Glutamatergic neuron (in vitro differentiated cells): ENCODE measurements around the gene PTPN20. TPM values are rescaled to one million over a fixed set of nuclear protein-coding genes. Genes with fewer than 3 reads are reported as not detected.

Experiments used
- DNase-seq: peaks from one replicate; pipeline ENCODE4 v3.0.0; 2022
- H3K27ac Mint-ChIP-seq: one replicate; pipeline ENCODE4 v1.8.0; 2020; ENCODE audit warnings: mild to moderate bottlenecking, mixed read lengths, inconsistent platforms; ENCODE audit not compliant: unreplicated experiment
- H3K27me3 Mint-ChIP-seq: one replicate; pipeline ENCODE4 v1.8.0; 2020; ENCODE audit warnings: mild to moderate bottlenecking, moderate library complexity, mixed read lengths, inconsistent platforms; ENCODE audit not compliant: unreplicated experiment
- H3K36me3 Mint-ChIP-seq: one replicate; pipeline ENCODE4 v1.8.0; 2020; ENCODE audit warnings: mild to moderate bottlenecking, mixed read lengths, inconsistent platforms; ENCODE audit not compliant: unreplicated experiment
- H3K4me1 Mint-ChIP-seq: one replicate; pipeline ENCODE4 v1.8.0; 2020; ENCODE audit warnings: mild to moderate bottlenecking, low read depth, mixed read lengths, inconsistent platforms; ENCODE audit not compliant: unreplicated experiment
- H3K4me3 Mint-ChIP-seq: one replicate; pipeline ENCODE4 v1.8.0; 2020; ENCODE audit warnings: mild to moderate bottlenecking, mixed read lengths, inconsistent platforms; ENCODE audit not compliant: unreplicated experiment
- H3K9me3 Mint-ChIP-seq: one replicate; pipeline ENCODE4 v1.8.0; 2020; ENCODE audit warnings: mild to moderate bottlenecking, moderate library complexity, mixed read lengths, inconsistent platforms; ENCODE audit not compliant: unreplicated experiment
- CTCF ChIP-seq: fragments of 200-600 bp; sonication (generic); IDR thresholded peaks from one replicate; pipeline ENCODE4 v1.5.0; 2021; ENCODE audit not compliant: partially characterized antibody, unreplicated experiment
- total RNA-seq: library from RNA; stranded (reverse); fragmentation: NEBNext Ultra II Directional; extraction: Animal tissue kit (Norgen Biotek cat#: 25700); gene quantifications from one replicate; pipeline ENCODE4 v1.2.1, GENCODE V29; 2021; ENCODE audit not compliant: unreplicated experiment

Gene PTPN20
- total RNA-seq, 1 donor from 2014 or later = not detected

DNA sequence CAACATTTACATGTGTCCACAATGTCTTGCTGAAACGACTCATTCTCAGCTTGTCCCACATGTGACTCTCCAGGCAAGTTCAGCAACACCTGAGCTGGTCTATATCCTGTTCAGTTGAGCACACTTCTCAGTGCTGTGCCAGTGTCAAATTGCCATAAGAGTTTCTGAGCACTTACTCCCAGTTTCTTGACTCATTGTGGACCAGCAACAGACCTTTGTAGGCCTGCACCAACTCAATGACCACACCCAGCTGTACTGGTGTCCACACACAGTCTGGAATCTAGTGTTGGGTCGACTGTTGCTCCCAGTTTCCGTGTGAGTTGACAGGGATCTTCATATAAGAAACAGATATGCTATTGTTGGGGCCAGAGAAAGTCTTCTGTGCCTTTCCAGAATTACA lies 88.0 kb downstream of the PTPN20 start:
- Mint-ChIP-seq H3K4me1 (no peaks in the 10 kb centered on the region), H3K9me3 (no peaks in the 10 kb centered on the region), H3K36me3 (peaks cover 7% of the 10 kb centered on the region), H3K27me3 (no peaks in the 10 kb centered on the region), H3K4me3 (no peak overlapping the region), H3K27ac (no peak overlapping the region)
- TF ChIP-seq CTCF = no peak
- DNase-seq = no peak

- no peak for DNase-seq
- H3K27me3 Mint-ChIP-seq = no peaks in the 10 kb centered on the region
- no peak overlapping the region for H3K27ac Mint-ChIP-seq
- no peaks in the 10 kb centered on the region for H3K36me3 Mint-ChIP-seq
- H3K4me3 Mint-ChIP-seq = no peak overlapping the region
- no peak for TF ChIP-seq CTCF
- no peaks in the 10 kb centered on the region for H3K4me1 Mint-ChIP-seq
- H3K9me3 Mint-ChIP-seq = no peaks in the 10 kb centered on the region
Measured at GRCh38 chr10:47008769-47009168, 97.5 kb downstream of the PTPN20 start.

GRCh38 chr10:47009215-47009838 lies 98.1 kb downstream of the PTPN20 start:
- Mint-ChIP-seq H3K9me3 (no peaks in the 10 kb centered on the region), H3K27me3 (no peaks in the 10 kb centered on the region), H3K36me3 (no peaks in the 10 kb centered on the region), H3K4me1 (no peaks in the 10 kb centered on the region), H3K4me3 (no peak overlapping the region), H3K27ac (no peak overlapping the region)
- no peak for DNase-seq
- no peak for TF ChIP-seq CTCF

DNA sequence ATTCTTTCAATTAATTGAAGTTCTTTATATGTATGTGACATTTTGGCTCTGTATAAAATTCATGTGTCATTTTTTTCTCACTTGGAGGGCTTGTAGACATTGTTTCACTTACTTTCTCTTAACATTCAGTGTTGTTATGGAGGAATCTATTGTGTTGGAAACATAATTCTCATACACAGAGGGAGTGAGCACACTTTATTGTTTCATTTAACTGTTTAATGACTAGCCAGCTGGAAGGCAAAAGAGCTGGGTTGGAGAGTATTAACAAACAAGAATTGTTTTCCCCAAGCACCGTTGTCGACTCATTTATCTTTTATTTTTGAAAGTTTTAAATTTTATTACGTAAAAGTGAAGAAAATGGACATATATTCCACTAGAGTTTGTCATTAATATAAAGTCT lies 98.8 kb downstream of the PTPN20 start:
- no peaks in the 10 kb centered on the region for H3K36me3 Mint-ChIP-seq
- DNase-seq = no peak
- no peaks in the 10 kb centered on the region for H3K27me3 Mint-ChIP-seq
- no peak overlapping the region for H3K4me3 Mint-ChIP-seq
- no peaks in the 10 kb centered on the region for H3K9me3 Mint-ChIP-seq
- TF ChIP-seq CTCF = no peak
- no peak overlapping the region for H3K27ac Mint-ChIP-seq
- H3K4me1 Mint-ChIP-seq = no peaks in the 10 kb centered on the region

DNA sequence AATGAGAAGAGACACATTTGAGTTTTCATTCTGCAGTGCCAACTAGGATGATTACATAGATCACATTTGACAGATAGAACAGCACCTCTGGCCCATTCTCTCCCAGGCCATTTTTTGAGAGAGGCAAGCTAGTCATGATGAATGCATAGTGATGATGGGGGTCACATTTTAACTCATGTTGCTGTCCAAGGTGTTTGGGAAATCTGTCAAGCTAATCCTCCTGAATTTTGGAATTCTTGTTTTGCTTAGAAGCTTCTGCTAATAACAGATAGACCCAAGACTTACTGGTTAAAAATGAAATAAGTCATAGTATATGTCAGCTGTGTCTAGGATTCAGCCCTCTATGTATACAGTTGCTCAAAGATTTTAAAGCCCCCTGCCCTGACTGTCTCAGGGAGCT lies 101.0 kb downstream of the PTPN20 start:
- H3K36me3 Mint-ChIP-seq = no peaks in the 10 kb centered on the region
- no peak overlapping the region for H3K4me3 Mint-ChIP-seq
- H3K27ac Mint-ChIP-seq = no peak overlapping the region

More for the DNA sequence above, 101.0 kb downstream of the PTPN20 start:
- no peaks in the 10 kb centered on the region for H3K27me3 Mint-ChIP-seq
- DNase-seq = no peak
- TF ChIP-seq CTCF = no peak
- peaks cover 6% of the 10 kb centered on the region for H3K4me1 Mint-ChIP-seq
- H3K9me3 Mint-ChIP-seq = peaks cover 2% of the 10 kb centered on the region
